HEK293 (cell line): ENCODE measurements around the gene CRK.

Experiments used
- CTCF ChIA-PET: fragments of 350-600 bp; formaldehyde crosslinking; extraction: SDS; loops from one replicate; lab custom pipeline; 2021; ENCODE audit warnings: antibody characterized with exemption; lab: Yijun Ruan, JAX
- POLR2A ChIA-PET: fragments of 300-600 bp; formaldehyde crosslinking; extraction: SDS; loops from one replicate; lab custom pipeline; 2020; ENCODE audit warnings: antibody characterized with exemption, inconsistent platforms; lab: Yijun Ruan, JAX
- H3K27ac ChIP-seq: fragments of 200-500 bp; sonication (Bioruptor generic); 2 replicates; pipeline ENCODE4 v1.5.1; 2014; ENCODE audit warnings: low read depth, low read length, control low read depth, inconsistent platforms; ENCODE audit errors: extremely low read depth
- H3K36me3 ChIP-seq, 2 experiments: fragments of 200-500 bp in 1 of 2; sonication (Bioruptor generic) in 1 of 2; 1 replicate in 1 of 2; 2 replicates in 1 of 2; pipeline ENCODE4 v1.5.1; 2014 to 2017; ENCODE audit warnings: inconsistent platforms in 2 of 2, low read length in 2 of 2; ENCODE audit not compliant: control insufficient read depth in 2 of 2, insufficient read depth in 1 of 2
- H3K4me1 ChIP-seq: fragments of 200-500 bp; sonication (Bioruptor generic); 2 replicates; pipeline ENCODE4 v1.5.1; 2014; ENCODE audit warnings: mild to moderate bottlenecking, low read length, inconsistent platforms; ENCODE audit not compliant: control insufficient read depth, insufficient read depth
- H3K4me3 ChIP-seq: 2 replicates; pipeline ENCODE4 v1.5.1; 2011; ENCODE audit warnings: low read depth, mild to moderate bottlenecking, control low read depth, low read length, moderate library complexity
- H3K9me3 ChIP-seq: fragments of 200-500 bp; sonication (Bioruptor generic); 2 replicates; pipeline ENCODE4 v1.5.1; 2014; ENCODE audit warnings: low read depth, low read length, inconsistent platforms; ENCODE audit not compliant: control insufficient read depth, insufficient read depth
- BCL11A ChIP-seq: fragments of 450-650 bp; formaldehyde crosslinking; IDR thresholded peaks from 2 replicates; pipeline ENCODE4 v1.5.1; 2016; ENCODE audit warnings: low read depth, missing biosample characterization, missing genetic modification characterization
- HOXC10 ChIP-seq: sonication (generic); formaldehyde crosslinking; IDR thresholded peaks from 2 replicates; pipeline ENCODE4 v1.8.1; 2023; ENCODE audit warnings: mild to moderate bottlenecking, missing genetic modification reagents
- KLF9 ChIP-seq: fragments of 450-650 bp; formaldehyde crosslinking; IDR thresholded peaks from 2 replicates; pipeline ENCODE4 v1.5.1; 2016; ENCODE audit warnings: missing biosample characterization, missing genetic modification characterization, low read depth
- MEIS1 ChIP-seq: sonication (generic); formaldehyde crosslinking; IDR thresholded peaks from 2 replicates; pipeline ENCODE4 v1.8.1; 2022; ENCODE audit warnings: missing genetic modification reagents, mild to moderate bottlenecking, borderline replicate concordance
- RBAK ChIP-seq: fragments of 450-650 bp; formaldehyde crosslinking; IDR thresholded peaks from 2 replicates; pipeline ENCODE4 v1.5.1; 2016; ENCODE audit warnings: missing biosample characterization, missing genetic modification characterization
- REST ChIP-seq: fragments of 450-650 bp; formaldehyde crosslinking; IDR thresholded peaks from 2 replicates; pipeline ENCODE4 v1.5.1; 2016; ENCODE audit warnings: missing biosample characterization, missing genetic modification characterization
- SCRT1 ChIP-seq: fragments of 450-650 bp; formaldehyde crosslinking; IDR thresholded peaks from 2 replicates; pipeline ENCODE4 v1.5.1; 2016; ENCODE audit warnings: missing biosample characterization, missing genetic modification characterization, borderline replicate concordance
- ZFHX2 ChIP-seq: fragments of 450-650 bp; formaldehyde crosslinking; conservative IDR thresholded peaks from 2 replicates; pipeline ENCODE4 v1.5.1; 2016; ENCODE audit warnings: missing biosample characterization, missing genetic modification characterization
- ZNF138 ChIP-seq: fragments of 450-650 bp; formaldehyde crosslinking; IDR thresholded peaks from 2 replicates; pipeline ENCODE4 v1.5.1; 2016; ENCODE audit warnings: missing biosample characterization, missing genetic modification characterization, borderline replicate concordance
- ZNF140 ChIP-seq: fragments of 450-650 bp; formaldehyde crosslinking; IDR thresholded peaks from 2 replicates; pipeline ENCODE4 v1.5.1; 2016; ENCODE audit warnings: missing biosample characterization, missing genetic modification characterization
- ZNF157 ChIP-seq: fragments of 450-650 bp; formaldehyde crosslinking; IDR thresholded peaks from 2 replicates; pipeline ENCODE4 v1.5.1; 2016; ENCODE audit warnings: missing biosample characterization, missing genetic modification characterization
- ZNF174 ChIP-seq: fragments of 450-650 bp; formaldehyde crosslinking; IDR thresholded peaks from 2 replicates; pipeline ENCODE4 v1.5.0; 2017; ENCODE audit warnings: missing biosample characterization, mild to moderate bottlenecking, missing genetic modification characterization
- ZNF184 ChIP-seq: fragments of 450-650 bp; IDR thresholded peaks from 2 replicates; pipeline ENCODE4 v1.5.1; 2018; ENCODE audit warnings: missing biosample characterization, mild to moderate bottlenecking, missing genetic modification characterization
- ZNF202 ChIP-seq: fragments of 450-650 bp; formaldehyde crosslinking; IDR thresholded peaks from 2 replicates; pipeline ENCODE4 v1.5.1; 2016; ENCODE audit warnings: missing biosample characterization, missing genetic modification characterization, borderline replicate concordance
- ZNF221 ChIP-seq: fragments of 450-650 bp; formaldehyde crosslinking; IDR thresholded peaks from 2 replicates; pipeline ENCODE4 v1.5.1; 2017; ENCODE audit warnings: missing biosample characterization, missing genetic modification characterization, borderline replicate concordance
- ZNF266 ChIP-seq: fragments of 450-650 bp; formaldehyde crosslinking; IDR thresholded peaks from 2 replicates; pipeline ENCODE4 v1.5.1; 2016; ENCODE audit warnings: missing biosample characterization, missing genetic modification characterization, low read depth
- ZNF350 ChIP-seq: fragments of 450-650 bp; formaldehyde crosslinking; IDR thresholded peaks from 2 replicates; pipeline ENCODE4 v1.5.0; 2017; ENCODE audit warnings: missing biosample characterization, mild to moderate bottlenecking, missing genetic modification characterization
- ZNF416 ChIP-seq: fragments of 450-650 bp; formaldehyde crosslinking; IDR thresholded peaks from 2 replicates; pipeline ENCODE4 v1.5.1; 2016; ENCODE audit warnings: missing biosample characterization, missing genetic modification characterization
- ZNF473 ChIP-seq: fragments of 450-650 bp; formaldehyde crosslinking; IDR thresholded peaks from 2 replicates; pipeline ENCODE4 v1.5.1; 2017; ENCODE audit warnings: missing biosample characterization, missing genetic modification characterization
- ZNF501 ChIP-seq: fragments of 450-650 bp; formaldehyde crosslinking; IDR thresholded peaks from 2 replicates; pipeline ENCODE4 v1.5.1; 2016; ENCODE audit warnings: missing biosample characterization, missing genetic modification characterization
- ZNF521 ChIP-seq: fragments of 450-650 bp; formaldehyde crosslinking; IDR thresholded peaks from 2 replicates; pipeline ENCODE4 v1.5.1; 2017; ENCODE audit warnings: missing biosample characterization, mild to moderate bottlenecking, missing genetic modification characterization
- ZNF529 ChIP-seq: fragments of 450-650 bp; formaldehyde crosslinking; IDR thresholded peaks from 2 replicates; pipeline ENCODE4 v1.5.1; 2017; ENCODE audit warnings: missing genetic modification characterization, missing biosample characterization; ENCODE audit not compliant: insufficient replicate concordance
- ZNF548 ChIP-seq: fragments of 450-650 bp; formaldehyde crosslinking; IDR thresholded peaks from 2 replicates; pipeline ENCODE4 v1.5.1; 2016; ENCODE audit warnings: missing biosample characterization, missing genetic modification characterization
- ZNF747 ChIP-seq: fragments of 450-650 bp; formaldehyde crosslinking; IDR thresholded peaks from 2 replicates; pipeline ENCODE4 v1.5.1; 2016; ENCODE audit warnings: missing biosample characterization, missing genetic modification characterization
- ZNF776 ChIP-seq: fragments of 450-650 bp; formaldehyde crosslinking; IDR thresholded peaks from 2 replicates; pipeline ENCODE4 v1.5.0; 2017; ENCODE audit warnings: missing biosample characterization, missing genetic modification characterization, borderline replicate concordance
- ZNF785 ChIP-seq: fragments of 450-650 bp; formaldehyde crosslinking; IDR thresholded peaks from 2 replicates; pipeline ENCODE4 v1.5.1; 2016; ENCODE audit warnings: missing biosample characterization, missing genetic modification characterization
- ZNF791 ChIP-seq: fragments of 450-650 bp; formaldehyde crosslinking; IDR thresholded peaks from 2 replicates; pipeline ENCODE4 v1.5.1; 2016; ENCODE audit warnings: missing biosample characterization, missing genetic modification characterization
- ZNF837 ChIP-seq: fragments of 450-650 bp; formaldehyde crosslinking; IDR thresholded peaks from 2 replicates; pipeline ENCODE4 v1.5.1; 2016; ENCODE audit warnings: missing biosample characterization, missing genetic modification characterization
- ZSCAN30 ChIP-seq: fragments of 450-650 bp; IDR thresholded peaks from 2 replicates; pipeline ENCODE4 v1.5.1; 2018; ENCODE audit warnings: missing biosample characterization, mild to moderate bottlenecking, missing genetic modification characterization, moderate library complexity
- TF ChIP-seq, protein P1 (sequence below): fragments of 450-650 bp; IDR thresholded peaks from 2 replicates; pipeline ENCODE4 v1.5.1; 2018; ENCODE audit warnings: missing biosample characterization, mild to moderate bottlenecking, missing genetic modification characterization
- TF ChIP-seq, protein P2 (sequence below): IDR thresholded peaks from 2 replicates; pipeline ENCODE4 v1.6.1; 2011; ENCODE audit warnings: mild to moderate bottlenecking, low read depth, low read length, borderline replicate concordance

CRK gene

DNA sequence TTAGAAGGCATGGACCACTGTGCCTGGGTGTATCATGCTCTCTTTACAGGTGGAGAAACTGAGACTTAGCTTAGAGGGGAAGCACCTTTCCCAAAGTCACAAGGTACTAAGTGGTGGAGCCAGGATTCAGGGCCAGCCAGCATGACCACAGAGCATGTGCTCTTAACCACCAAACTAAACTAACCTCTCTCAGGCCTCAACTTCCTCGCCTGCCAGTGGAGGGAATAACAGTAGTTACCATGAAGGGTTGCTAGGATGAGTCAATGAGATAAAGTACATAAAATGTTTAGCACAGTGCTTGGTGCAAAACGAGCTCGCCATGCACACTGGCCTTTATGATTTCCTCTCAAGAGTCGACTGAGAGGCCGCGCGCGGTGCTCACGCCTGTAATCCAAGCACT is 42.8 kb upstream of the CRK start:
- H3K9me3 ChIP-seq: no peaks in the 10 kb centered on the region
- ChIA-PET CTCF (interaction anchor here (0.7 to 1.1 kb wide), 3 partner anchors 134 to 228 kb away, joined by 3 read pairs; no protein-coding TSS in a partner anchor), POLR2A (interaction anchor here (0.8 to 3.9 kb wide), 8 partner anchors 11 to 64 kb away, joined by 3 to 11 read pairs (median 6); partner anchors contain the start of gene INPP5K)
- H3K36me3 ChIP-seq: peaks cover 0 to 49% of the 10 kb centered on the region in 2 experiments; a peak in 2 of 3 replicates
- H3K4me1 ChIP-seq: no peaks in the 10 kb centered on the region
- no peak overlapping the region for H3K4me3 ChIP-seq
- H3K27ac ChIP-seq: no peak overlapping the region
- TF ChIP-seq ZNF529 (no peak), BCL11A (tag by site-specific recombination) (no peak), ZNF501 (tag by site-specific recombination) (no peak), KLF9 (no peak), ZNF785 (tag by site-specific recombination) (no peak), ZNF221 (tag by site-specific recombination) (no peak), ZNF266 (no peak), ZNF473 (no peak), MEIS1 (CRISPR knock-in tag) (no peak), ZNF776 (tag by site-specific recombination) (no peak), ZNF747 (tag by site-specific recombination) (no peak), ZNF184 (no peak), ZSCAN30 (no peak), ZNF350 (no peak), ZFHX2 (no peak), ZNF548 (tag by site-specific recombination) (no peak)

GRCh38 chr17:1498233-1498632 is 42.2 kb upstream of the CRK start:
- ChIA-PET POLR2A (interaction anchor here (0.5 to 3.9 kb wide), 8 partner anchors 10 to 156 kb away, joined by 3 to 11 read pairs (median 5); partner anchors contain the start of gene INPP5K), CTCF (interaction anchor here (0.8 kb wide), 2 partner anchors 17 to 133 kb away, joined by 3 to 5 read pairs; partner anchors contain the start of gene INPP5K)

More at GRCh38 chr17:1498233-1498632, 42.2 kb upstream of the CRK start:
- peaks cover 0 to 48% of the 10 kb centered on the region in 2 experiments; a peak in 2 of 3 replicates for H3K36me3 ChIP-seq
- no peak overlapping the region for H3K27ac ChIP-seq
- TF ChIP-seq ZNF140 (tag by site-specific recombination) (no peak), ZNF202 (tag by site-specific recombination) (no peak), ZNF174 (tag by site-specific recombination) (no peak), ZNF521 (tag by site-specific recombination) (no peak), ZNF157 (tag by site-specific recombination) (no peak), ZNF791 (tag by site-specific recombination) (no peak), HOXC10 (CRISPR knock-in tag) (no peak), ZNF138 (tag by site-specific recombination) (no peak), ZNF501 (tag by site-specific recombination) (no peak), RBAK (no peak), ZNF837 (tag by site-specific recombination) (no peak), SCRT1 (tag by site-specific recombination) (no peak), REST (tag by site-specific recombination) (no peak), ZNF416 (tag by site-specific recombination) (no peak)
- TF ChIP-seq, protein P1, sequence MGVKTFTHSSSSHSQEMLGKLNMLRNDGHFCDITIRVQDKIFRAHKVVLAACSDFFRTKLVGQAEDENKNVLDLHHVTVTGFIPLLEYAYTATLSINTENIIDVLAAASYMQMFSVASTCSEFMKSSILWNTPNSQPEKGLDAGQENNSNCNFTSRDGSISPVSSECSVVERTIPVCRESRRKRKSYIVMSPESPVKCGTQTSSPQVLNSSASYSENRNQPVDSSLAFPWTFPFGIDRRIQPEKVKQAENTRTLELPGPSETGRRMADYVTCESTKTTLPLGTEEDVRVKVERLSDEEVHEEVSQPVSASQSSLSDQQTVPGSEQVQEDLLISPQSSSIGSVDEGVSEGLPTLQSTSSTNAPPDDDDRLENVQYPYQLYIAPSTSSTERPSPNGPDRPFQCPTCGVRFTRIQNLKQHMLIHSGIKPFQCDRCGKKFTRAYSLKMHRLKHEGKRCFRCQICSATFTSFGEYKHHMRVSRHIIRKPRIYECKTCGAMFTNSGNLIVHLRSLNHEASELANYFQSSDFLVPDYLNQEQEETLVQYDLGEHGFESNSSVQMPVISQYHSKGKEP (tag by site-specific recombination): no peak
- TF ChIP-seq, protein P2, sequence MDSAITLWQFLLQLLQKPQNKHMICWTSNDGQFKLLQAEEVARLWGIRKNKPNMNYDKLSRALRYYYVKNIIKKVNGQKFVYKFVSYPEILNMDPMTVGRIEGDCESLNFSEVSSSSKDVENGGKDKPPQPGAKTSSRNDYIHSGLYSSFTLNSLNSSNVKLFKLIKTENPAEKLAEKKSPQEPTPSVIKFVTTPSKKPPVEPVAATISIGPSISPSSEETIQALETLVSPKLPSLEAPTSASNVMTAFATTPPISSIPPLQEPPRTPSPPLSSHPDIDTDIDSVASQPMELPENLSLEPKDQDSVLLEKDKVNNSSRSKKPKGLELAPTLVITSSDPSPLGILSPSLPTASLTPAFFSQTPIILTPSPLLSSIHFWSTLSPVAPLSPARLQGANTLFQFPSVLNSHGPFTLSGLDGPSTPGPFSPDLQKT: no peak
- TF ChIP-seq, all 188 proteins: peak for 0
- Histone ChIP-seq H3K4me3 (no peak overlapping the region), H3K9me3 (no peaks in the 10 kb centered on the region), H3K4me1 (no peaks in the 10 kb centered on the region)
